Suprapubic skin (tissue), 4 donors: ENCODE data around the gene ARSB.

Source experiments
- EP300 ChIP-seq: sonication (generic); formaldehyde crosslinking; IDR thresholded peaks from one replicate; pipeline ENCODE4 v1.6.1; 2017; ENCODE audit warnings: antibody characterized with exemption
- POLR2A ChIP-seq, 2 donors: fragments of 450-650 bp; IDR thresholded peaks; one replicate each; pipeline ENCODE4 v1.6.1; 2017; ENCODE audit warnings: antibody characterized with exemption in 2 of 2, mild to moderate bottlenecking in 2 of 2, moderate library complexity in 2 of 2
- POLR2AphosphoS5 ChIP-seq, 3 donors: sonication (generic); formaldehyde crosslinking; IDR thresholded peaks; one replicate each; pipeline ENCODE4 v1.6.1; 2017; ENCODE audit warnings: antibody characterized with exemption in 3 of 3
- TF ChIP-seq, protein P1 (sequence below), 2 donors: fragments of 200-600 bp in 1 of 2; fragments of 450-650 bp in 1 of 2; sonication (generic) in 1 of 2; IDR thresholded peaks; one replicate each; pipeline ENCODE4 v1.5.1; 2016 to 2019; ENCODE audit warnings: antibody characterized with exemption in 2 of 2, mild to moderate bottlenecking in 1 of 2, moderate library complexity in 1 of 2

DNA sequence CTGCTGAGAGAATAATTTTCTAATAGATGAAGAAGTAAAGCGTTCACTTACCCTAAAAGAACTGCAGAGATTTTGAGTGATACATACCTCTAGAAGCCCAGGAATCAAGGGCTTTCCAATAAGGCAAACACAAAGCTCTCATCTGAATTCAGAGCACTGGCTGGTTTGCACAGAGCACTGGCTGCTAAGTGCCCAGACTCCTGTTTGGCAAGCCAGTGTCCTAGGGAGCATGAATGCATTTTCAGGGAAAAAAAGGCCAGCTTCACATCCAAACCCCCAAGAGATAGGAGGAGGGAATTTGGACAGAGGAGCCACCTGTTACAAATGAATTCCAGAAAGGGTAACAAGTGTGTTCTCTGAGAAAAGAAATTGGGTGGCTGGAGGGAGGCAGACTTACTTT lies 65.3 kb downstream of the ARSB start:
- TF ChIP-seq, protein P1, sequence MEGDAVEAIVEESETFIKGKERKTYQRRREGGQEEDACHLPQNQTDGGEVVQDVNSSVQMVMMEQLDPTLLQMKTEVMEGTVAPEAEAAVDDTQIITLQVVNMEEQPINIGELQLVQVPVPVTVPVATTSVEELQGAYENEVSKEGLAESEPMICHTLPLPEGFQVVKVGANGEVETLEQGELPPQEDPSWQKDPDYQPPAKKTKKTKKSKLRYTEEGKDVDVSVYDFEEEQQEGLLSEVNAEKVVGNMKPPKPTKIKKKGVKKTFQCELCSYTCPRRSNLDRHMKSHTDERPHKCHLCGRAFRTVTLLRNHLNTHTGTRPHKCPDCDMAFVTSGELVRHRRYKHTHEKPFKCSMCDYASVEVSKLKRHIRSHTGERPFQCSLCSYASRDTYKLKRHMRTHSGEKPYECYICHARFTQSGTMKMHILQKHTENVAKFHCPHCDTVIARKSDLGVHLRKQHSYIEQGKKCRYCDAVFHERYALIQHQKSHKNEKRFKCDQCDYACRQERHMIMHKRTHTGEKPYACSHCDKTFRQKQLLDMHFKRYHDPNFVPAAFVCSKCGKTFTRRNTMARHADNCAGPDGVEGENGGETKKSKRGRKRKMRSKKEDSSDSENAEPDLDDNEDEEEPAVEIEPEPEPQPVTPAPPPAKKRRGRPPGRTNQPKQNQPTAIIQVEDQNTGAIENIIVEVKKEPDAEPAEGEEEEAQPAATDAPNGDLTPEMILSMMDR (IDR thresholded peaks at IDR 0.05), result no peak
- TF ChIP-seq POLR2A (IDR thresholded peaks at IDR 0.05), result no peak
- TF ChIP-seq POLR2AphosphoS5 (IDR thresholded peaks at IDR 0.05), result no peak
- no peak for TF ChIP-seq EP300
